HEK293T (cell line): ENCODE results near the gene MAP3K9.

Experiments
- CTCF ChIA-PET: fragments of 350-600 bp; formaldehyde crosslinking; extraction: SDS; loops from one replicate; lab custom pipeline; 2021; ENCODE audit warnings: antibody characterized with exemption, inconsistent platforms; lab: Yijun Ruan, JAX
- POLR2A ChIA-PET: fragments of 350-600 bp; formaldehyde crosslinking; extraction: SDS; loops from one replicate; lab custom pipeline; 2020; ENCODE audit warnings: antibody characterized with exemption, inconsistent platforms; lab: Yijun Ruan, JAX
- DNase-seq: peaks from one replicate; pipeline ENCODE4 v3.0.0; 2012; ENCODE audit warnings: mixed read lengths; ENCODE audit errors: extremely low spot score
- ARNT ChIP-seq: fragments of 450-650 bp; IDR thresholded peaks from 2 replicates; pipeline ENCODE4 v1.6.1; 2017; ENCODE audit warnings: mild to moderate bottlenecking
- BHLHE40 ChIP-seq: fragments of 450-650 bp; IDR thresholded peaks from 2 replicates; pipeline ENCODE4 v1.6.1; 2016; ENCODE audit warnings: mild to moderate bottlenecking, moderate library complexity, borderline replicate concordance
- CTBP1 ChIP-seq: fragments of 450-650 bp; IDR thresholded peaks from 2 replicates; pipeline ENCODE4 v1.6.1; 2016; ENCODE audit warnings: borderline replicate concordance
- ELF4 ChIP-seq: fragments of 450-650 bp; IDR thresholded peaks from 2 replicates; pipeline ENCODE4 v1.6.1; 2017; ENCODE audit warnings: antibody characterized with exemption
- FOXA1 ChIP-seq: fragments of 450-650 bp; IDR thresholded peaks from 2 replicates; pipeline ENCODE4 v1.6.1; 2016; ENCODE audit warnings: mild to moderate bottlenecking
- FOXK2 ChIP-seq: fragments of 450-650 bp; IDR thresholded peaks from 2 replicates; pipeline ENCODE4 v1.6.1; 2016; ENCODE audit warnings: mild to moderate bottlenecking
- FOXM1 ChIP-seq: fragments of 450-650 bp; IDR thresholded peaks from 2 replicates; pipeline ENCODE4 v1.6.1; 2017; ENCODE audit warnings: mild to moderate bottlenecking, borderline replicate concordance
- HDGF ChIP-seq: fragments of 450-650 bp; IDR thresholded peaks from 2 replicates; pipeline ENCODE4 v1.6.1; 2017; ENCODE audit warnings: antibody characterized with exemption, borderline replicate concordance
- L3MBTL2 ChIP-seq: fragments of 450-650 bp; conservative IDR thresholded peaks from 2 replicates; pipeline ENCODE4 v1.6.1; 2016; ENCODE audit warnings: mild to moderate bottlenecking
- LEF1 ChIP-seq: fragments of 450-650 bp; IDR thresholded peaks from 2 replicates; pipeline ENCODE4 v1.6.1; 2017; ENCODE audit warnings: mild to moderate bottlenecking, borderline replicate concordance
- NFRKB ChIP-seq: fragments of 450-650 bp; IDR thresholded peaks from 2 replicates; pipeline ENCODE4 v1.6.1; 2016; ENCODE audit warnings: mild to moderate bottlenecking, moderate library complexity
- PKNOX1 ChIP-seq: fragments of 450-650 bp; IDR thresholded peaks from 2 replicates; pipeline ENCODE4 v1.6.1; 2016
- SP1 ChIP-seq: fragments of 450-650 bp; IDR thresholded peaks from 2 replicates; pipeline ENCODE4 v1.6.1; 2017
- SUZ12 ChIP-seq: fragments of 450-650 bp; IDR thresholded peaks from 2 replicates; pipeline ENCODE4 v1.6.1; 2016; ENCODE audit warnings: mild to moderate bottlenecking
- TARDBP ChIP-seq: fragments of 450-650 bp; IDR thresholded peaks from 2 replicates; pipeline ENCODE4 v1.6.1; 2016
- ZNF384 ChIP-seq: fragments of 450-650 bp; IDR thresholded peaks from 2 replicates; pipeline ENCODE4 v1.6.1; 2016

The MAP3K9 gene

GRCh38 chr14:70714055-70714550, 95.2 kb downstream of the MAP3K9 start:
- DNase-seq: peak; percentile 54
- ChIA-PET CTCF (interaction anchor here (0.5 to 1.2 kb wide), 4 partner anchors 21 to 831 kb away, joined by 3 to 4 read pairs (median 3); no protein-coding TSS in a partner anchor), POLR2A (no interaction called here)
- TF ChIP-seq FOXK2 (no peak), ZNF384 (peak; percentile 97)

GRCh38 chr14:70713511-70713916, 95.8 kb downstream of the MAP3K9 start:
- ChIA-PET POLR2A (no interaction called here), CTCF (interaction anchor here (0.5 to 1.2 kb wide), 5 partner anchors 21 to 831 kb away, joined by 3 to 4 read pairs (median 3); no protein-coding TSS in a partner anchor)
- DNase-seq: no peak
- no peak for TF ChIP-seq FOXA1
- no peak for TF ChIP-seq TARDBP
- TF ChIP-seq ZNF384: no peak
- no peak for TF ChIP-seq ELF4
- no peak for TF ChIP-seq LEF1
- TF ChIP-seq PKNOX1: no peak
- no peak for TF ChIP-seq FOXM1
- no peak for TF ChIP-seq L3MBTL2
- TF ChIP-seq CTBP1: no peak
- no peak for TF ChIP-seq FOXK2
- TF ChIP-seq NFRKB: no peak
- TF ChIP-seq HDGF: no peak
- no peak for TF ChIP-seq SP1
- no peak for TF ChIP-seq SUZ12
- TF ChIP-seq ARNT: no peak
- no peak for TF ChIP-seq BHLHE40

- TF ChIP-seq FOXA1 (no peak), BHLHE40 (no peak), FOXM1 (no peak), TARDBP (no peak), L3MBTL2 (no peak), ELF4 (no peak), HDGF (no peak), LEF1 (no peak), SP1 (no peak), CTBP1 (no peak), ZNF384 (no peak), SUZ12 (no peak), ARNT (no peak), NFRKB (no peak)
- no peak for DNase-seq
- POLR2A ChIA-PET: no interaction called here
- CTCF ChIA-PET: interaction anchor here (0.8 to 1.2 kb wide), 2 partner anchors 27 to 108 kb away, joined by 4 read pairs; no protein-coding TSS in a partner anchor
Measured at GRCh38 chr14:70713096-70713495, 96.2 kb downstream of the MAP3K9 start.

GRCh38 chr14:70711451-70711850, 97.9 kb downstream of the MAP3K9 start:
- ChIA-PET CTCF (interaction anchor here (0.7 to 1.1 kb wide), 2 partner anchors 77 to 107 kb away, joined by 3 read pairs; no protein-coding TSS in a partner anchor), POLR2A (no interaction called here)
- TF ChIP-seq FOXM1: no peak
- no peak for TF ChIP-seq ELF4
- TF ChIP-seq L3MBTL2: no peak
- TF ChIP-seq ARNT: no peak
- no peak for DNase-seq

- TF ChIP-seq FOXM1: no peak
- no peak for TF ChIP-seq SUZ12
- no peak for TF ChIP-seq ZNF384
- TF ChIP-seq TARDBP: no peak
- TF ChIP-seq L3MBTL2: no peak
- TF ChIP-seq HDGF: no peak
- no peak for TF ChIP-seq PKNOX1
- TF ChIP-seq ELF4: no peak
- no peak for TF ChIP-seq FOXA1
- TF ChIP-seq ARNT: no peak
- TF ChIP-seq CTBP1: no peak
- no peak for TF ChIP-seq NFRKB
- TF ChIP-seq BHLHE40: no peak
- no peak for TF ChIP-seq SP1
- no peak for TF ChIP-seq LEF1
- no peak for TF ChIP-seq FOXK2
- DNase-seq: no peak
- ChIA-PET POLR2A (no interaction called here), CTCF (no interaction called here)
Measured at GRCh38 chr14:70709726-70710382, 99.5 kb downstream of the MAP3K9 start.

GRCh38 chr14:70708717-70709570, 100.4 kb downstream of the MAP3K9 start:
- TF ChIP-seq L3MBTL2 (no peak), ZNF384 (no peak), SP1 (no peak), LEF1 (no peak), FOXM1 (no peak), PKNOX1 (no peak), BHLHE40 (no peak), SUZ12 (no peak), CTBP1 (no peak), NFRKB (no peak), ARNT (no peak), FOXA1 (no peak)
- ChIA-PET POLR2A (no interaction called here), CTCF (no interaction called here)
- DNase-seq: no peak
